GM13977 (cell line): Measurements from ENCODE around the gene FBXO34.

Source experiments
- DNase-seq: peaks from one replicate; pipeline ENCODE4 v3.0.0; 2012; ENCODE audit warnings: low spot score
- in situ Hi-C: fragments of 300-500 bp; cut with MboI; formaldehyde crosslinking; loops from one replicate; pipeline ENCODE4 v1.12.0; 2022; ENCODE audit warnings: low sequenced_read_pairs, low pct_unique_long_range_greater_than_20kb, mixed read lengths, inconsistent platforms; ENCODE audit not compliant: unreplicated experiment
- TF ChIP-seq, protein P1 (sequence below): IDR thresholded peaks from 2 replicates; pipeline ENCODE4 v1.5.1; 2012; ENCODE audit warnings: mild to moderate bottlenecking, control low read depth; ENCODE audit not compliant: insufficient read depth; ENCODE audit errors: extremely low read depth, missing control alignments

FBXO34 gene

DNA sequence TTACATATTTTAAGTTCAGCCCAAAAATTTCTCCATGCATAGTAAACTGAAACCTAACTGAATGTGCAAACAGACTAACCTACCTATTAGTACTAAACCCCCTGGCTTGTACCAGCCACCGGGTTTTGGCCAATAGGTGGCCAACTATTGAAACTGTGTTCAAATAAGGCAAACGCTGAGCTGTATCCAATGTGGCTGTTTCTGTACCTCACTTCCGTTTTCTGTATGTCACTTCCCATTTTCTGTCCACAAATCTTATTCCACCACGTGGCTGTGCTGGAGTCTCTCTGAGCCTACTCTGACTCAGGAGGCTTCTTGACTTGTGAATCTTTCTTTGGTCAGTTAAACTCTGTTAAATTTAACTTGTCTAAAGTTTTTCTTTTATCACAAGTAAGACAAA, 6.0 kb upstream of the FBXO34 start:
- in situ Hi-C loops = loop anchor here (25.0 kb wide), 1 partner anchor 97 kb away; no protein-coding TSS in a partner anchor
- DNase-seq = no peak
- TF ChIP-seq, protein P1, sequence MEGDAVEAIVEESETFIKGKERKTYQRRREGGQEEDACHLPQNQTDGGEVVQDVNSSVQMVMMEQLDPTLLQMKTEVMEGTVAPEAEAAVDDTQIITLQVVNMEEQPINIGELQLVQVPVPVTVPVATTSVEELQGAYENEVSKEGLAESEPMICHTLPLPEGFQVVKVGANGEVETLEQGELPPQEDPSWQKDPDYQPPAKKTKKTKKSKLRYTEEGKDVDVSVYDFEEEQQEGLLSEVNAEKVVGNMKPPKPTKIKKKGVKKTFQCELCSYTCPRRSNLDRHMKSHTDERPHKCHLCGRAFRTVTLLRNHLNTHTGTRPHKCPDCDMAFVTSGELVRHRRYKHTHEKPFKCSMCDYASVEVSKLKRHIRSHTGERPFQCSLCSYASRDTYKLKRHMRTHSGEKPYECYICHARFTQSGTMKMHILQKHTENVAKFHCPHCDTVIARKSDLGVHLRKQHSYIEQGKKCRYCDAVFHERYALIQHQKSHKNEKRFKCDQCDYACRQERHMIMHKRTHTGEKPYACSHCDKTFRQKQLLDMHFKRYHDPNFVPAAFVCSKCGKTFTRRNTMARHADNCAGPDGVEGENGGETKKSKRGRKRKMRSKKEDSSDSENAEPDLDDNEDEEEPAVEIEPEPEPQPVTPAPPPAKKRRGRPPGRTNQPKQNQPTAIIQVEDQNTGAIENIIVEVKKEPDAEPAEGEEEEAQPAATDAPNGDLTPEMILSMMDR = no peak

DNA sequence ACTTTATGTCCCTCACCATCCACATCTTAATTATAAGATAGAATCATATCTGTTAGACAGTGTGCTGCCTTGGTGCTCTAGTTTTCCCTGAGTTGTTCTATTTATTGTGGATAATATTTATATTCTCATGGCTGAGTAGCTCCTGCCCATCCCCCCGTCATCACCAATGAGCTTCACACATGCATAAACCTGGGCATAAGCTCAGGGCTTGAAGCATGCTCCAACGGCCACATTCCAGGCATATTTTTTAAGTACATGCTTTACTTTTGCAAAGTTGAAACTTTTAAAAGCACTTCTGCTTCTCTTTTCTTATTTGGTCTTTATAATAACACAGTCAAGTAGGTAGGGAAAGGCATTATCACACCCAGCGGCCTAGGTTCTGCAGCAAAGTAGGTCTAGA, 3.4 kb upstream of the FBXO34 start:
- in situ Hi-C loops = loop anchor here (25.0 kb wide), 1 partner anchor 94 kb away; no protein-coding TSS in a partner anchor
- TF ChIP-seq, protein P1 = no peak
- no peak for DNase-seq

DNA sequence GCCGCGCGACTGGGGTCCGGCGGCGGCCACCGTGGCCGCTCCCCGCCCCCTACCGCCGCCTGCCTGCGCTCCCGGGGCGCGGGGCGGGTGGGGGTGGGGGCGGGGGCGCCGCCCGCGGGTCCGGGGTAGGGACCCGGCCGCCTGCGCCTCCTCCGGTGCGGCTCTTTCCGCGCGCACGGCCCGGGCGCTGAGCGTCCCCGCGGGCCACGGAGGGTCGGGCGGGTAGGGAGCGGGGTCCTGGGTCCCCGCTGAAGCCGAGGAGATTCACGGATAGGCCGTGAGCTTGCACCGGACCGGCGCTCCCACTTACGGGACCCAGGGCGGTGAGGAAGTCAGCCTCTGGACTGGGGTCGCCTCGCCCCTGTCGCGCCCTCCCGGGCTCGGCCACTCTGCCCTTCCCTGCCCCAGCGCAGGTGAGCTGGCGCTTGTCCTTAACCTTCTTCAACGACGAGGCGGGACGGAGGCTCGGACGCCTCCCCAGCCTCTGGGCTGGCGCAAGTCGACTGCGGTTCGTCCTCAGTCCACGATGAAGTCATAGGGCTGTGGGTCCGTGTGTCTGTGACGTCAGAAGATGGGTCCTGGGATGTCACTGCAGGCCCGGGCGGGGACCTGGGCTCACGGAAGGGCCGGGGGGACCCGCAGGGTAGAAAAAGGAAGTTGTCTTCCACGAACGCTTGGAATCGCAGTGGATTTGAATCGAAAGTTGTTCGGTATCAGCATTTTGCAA, 514 bp downstream of the FBXO34 start:
- in situ Hi-C loops = loop anchor here (25.0 kb wide), 1 partner anchor 91 kb away; no protein-coding TSS in a partner anchor
- peak; percentile 87 for DNase-seq
- TF ChIP-seq, protein P1 = no peak

DNA sequence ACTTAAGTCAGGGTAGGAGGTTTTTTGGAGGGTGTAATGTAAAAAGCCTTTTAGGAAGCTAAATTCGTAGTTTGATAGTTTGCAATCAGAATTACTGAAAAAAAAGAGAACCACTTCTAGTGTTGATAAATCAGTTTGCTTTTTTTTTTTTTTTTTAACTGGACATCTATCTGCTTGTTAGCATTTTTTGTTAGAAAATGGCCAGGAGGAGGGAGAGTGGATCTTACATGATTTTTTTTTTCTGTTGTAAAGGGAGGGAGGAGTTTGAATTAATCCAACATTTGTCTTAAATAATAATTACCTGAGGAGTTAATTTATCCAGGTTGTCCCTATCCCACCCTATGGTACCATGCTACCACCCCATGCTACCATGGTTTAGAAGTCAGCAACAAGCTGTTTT, 1.2 kb downstream of the FBXO34 start:
- in situ Hi-C loops = loop anchor here (25.0 kb wide), 1 partner anchor 90 kb away; no protein-coding TSS in a partner anchor
- TF ChIP-seq, protein P1 = no peak
- DNase-seq = no peak

DNA sequence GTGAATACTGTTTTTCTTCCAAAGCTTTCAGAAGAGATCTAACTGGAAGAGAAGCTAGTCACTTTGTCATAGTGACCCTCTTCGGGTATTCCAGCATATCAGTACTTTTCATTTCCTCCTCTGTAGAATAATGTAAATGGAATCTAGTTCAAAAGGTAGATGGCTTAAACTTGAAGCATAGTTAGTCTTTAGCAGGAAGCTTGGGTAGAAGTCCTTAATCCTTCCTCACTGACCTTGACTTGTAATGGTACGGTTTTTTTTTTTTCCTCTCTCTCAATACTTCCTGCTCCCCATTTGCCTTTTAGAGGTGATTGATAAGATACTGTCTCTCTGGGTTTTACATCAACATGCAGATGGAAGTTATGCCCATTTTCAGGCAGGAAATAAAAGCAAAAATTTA, 1.7 kb downstream of the FBXO34 start:
- no peak for DNase-seq
- in situ Hi-C loops = loop anchor here (25.0 kb wide), 1 partner anchor 89 kb away; no protein-coding TSS in a partner anchor
- TF ChIP-seq, protein P1 = no peak

DNA sequence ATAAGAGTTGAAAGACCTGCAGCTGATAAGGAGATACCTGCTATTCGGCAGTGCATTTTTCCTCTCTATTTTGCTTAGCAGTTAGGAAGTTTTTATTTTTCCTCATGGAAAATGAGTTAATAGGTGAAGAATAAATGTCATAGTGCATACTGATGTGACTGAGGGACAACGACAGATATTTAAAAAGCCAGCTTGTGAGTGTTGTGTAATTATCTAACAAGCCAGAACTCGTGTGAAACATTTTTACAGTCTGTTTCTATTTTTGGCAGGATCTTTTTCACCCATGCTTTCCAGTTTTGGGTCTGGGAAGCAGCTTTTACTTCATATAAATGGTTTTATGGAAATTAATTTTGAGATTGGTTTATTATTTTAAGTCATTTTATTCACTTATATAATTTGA, 2.9 kb downstream of the FBXO34 start:
- DNase-seq = no peak
- TF ChIP-seq, protein P1 = no peak
- in situ Hi-C loops = loop anchor here (25.0 kb wide), 1 partner anchor 88 kb away; no protein-coding TSS in a partner anchor
